Activated CD8-positive, alpha-beta T cell treated with anti-CD3 and anti-CD28 coated beads for 36 hours (primary cell): ENCODE measurements around the gene RPL22. TPM values are rescaled to one million over a fixed set of nuclear protein-coding genes. Genes with fewer than 3 reads are reported as not detected.

Source experiments
- ATAC-seq: fragments of 200-7000 bp; cut with Tn5 transposase; one replicate; pipeline ENCODE4 v1.10.0; 2021; ENCODE audit warnings: mild to moderate bottlenecking, moderate library complexity
- CTCF ChIA-PET: fragments of 350-600 bp; sonication (Branson Sonifier 250); formaldehyde crosslinking; loops from one replicate; lab custom pipeline; 2021; ENCODE audit warnings: antibody characterized with exemption; lab: Charles Lee
- POLR2A ChIA-PET: fragments of 350-600 bp; sonication (Branson Sonifier 250); formaldehyde crosslinking; loops from one replicate; lab custom pipeline; 2021; ENCODE audit warnings: antibody characterized with exemption; lab: Charles Lee
- DNase-seq: peaks from one replicate; pipeline ENCODE4 v3.0.0-alpha.2; 2020
- H3K27ac Mint-ChIP-seq: one replicate; pipeline ENCODE4 v1.8.0; 2021; ENCODE audit warnings: mild to moderate bottlenecking, mixed read lengths
- H3K27me3 Mint-ChIP-seq: one replicate; pipeline ENCODE4 v1.8.0; 2021; ENCODE audit warnings: mixed read lengths
- H3K36me3 Mint-ChIP-seq: one replicate; pipeline ENCODE4 v1.8.0; 2021; ENCODE audit warnings: low read depth, mixed read lengths
- H3K4me1 Mint-ChIP-seq: one replicate; pipeline ENCODE4 v1.8.0; 2021; ENCODE audit warnings: low read depth, mixed read lengths
- H3K4me3 Mint-ChIP-seq: one replicate; pipeline ENCODE4 v1.8.0; 2021; ENCODE audit warnings: mild to moderate bottlenecking, moderate library complexity, mixed read lengths
- H3K9me3 Mint-ChIP-seq: one replicate; pipeline ENCODE4 v1.8.0; 2021; ENCODE audit warnings: mixed read lengths
- CTCF ChIP-seq: fragments of 200-600 bp; IDR thresholded peaks from one replicate; pipeline ENCODE4 v1.8.0; 2022; ENCODE audit warnings: antibody characterized with exemption, mild to moderate bottlenecking
- intact Hi-C: fragments of 100-400 bp; cut with micrococcal nuclease; formaldehyde crosslinking; loops from one replicate; pipeline ENCODE4 v1.10.0; 2022
- total RNA-seq, 2 experiments: library from RNA; stranded (reverse); gene quantifications; one replicate each; pipeline ENCODE4 v1.2.3, GENCODE V29; 2021

RPL22 gene
- total RNA-seq, 2 experiments from 2014 or later, result 372 to 473 TPM

- H3K27me3 Mint-ChIP-seq, result peaks cover 21% of the 10 kb centered on the region
- POLR2A ChIA-PET, result interaction anchor here (1.2 to 1.5 kb wide), 5 partner anchors 9 to 30 kb away, joined by 3 to 6 read pairs (median 4); no protein-coding TSS in a partner anchor
- no peaks in the 10 kb centered on the region for H3K36me3 Mint-ChIP-seq
- DNase-seq (no peak), ATAC-seq (no peak)
- no peak overlapping the region for H3K27ac Mint-ChIP-seq
- H3K4me1 Mint-ChIP-seq, result peaks cover 16% of the 10 kb centered on the region
- no peaks in the 10 kb centered on the region for H3K9me3 Mint-ChIP-seq
- CTCF ChIA-PET, result interaction anchor here (0.7 to 3.2 kb wide), 9 partner anchors 8 to 178 kb away, joined by 3 to 18 read pairs (median 4); partner anchors contain the start of gene ICMT
- H3K4me3 Mint-ChIP-seq, result peak overlapping the region; percentile 72
- no peak for TF ChIP-seq CTCF
- intact Hi-C loops, result loop anchor here (5.0 kb wide), 1 partner anchor 41 kb away; no protein-coding TSS in a partner anchor
These were observed 7.1 kb upstream of the RPL22 start for GRCh38 chr1:6206520-6206855.

GRCh38 chr1:6205849-6206519, 6.6 kb upstream of the RPL22 start, which contains the start of gene RNF207:
Gene RNF207, plus strand, starts transcription at chr1:6206119. Its CDS starts 417 bp downstream, at chr1:6206536.
- peaks cover 21% of the 10 kb centered on the region for H3K27me3 Mint-ChIP-seq
- H3K36me3 Mint-ChIP-seq, result no peaks in the 10 kb centered on the region
- H3K4me1 Mint-ChIP-seq, result peaks cover 17% of the 10 kb centered on the region
- ChIA-PET CTCF (interaction anchor here (1.0 to 3.2 kb wide), 9 partner anchors 8 to 40 kb away, joined by 3 to 18 read pairs (median 4); partner anchors contain the start of gene ICMT), POLR2A (interaction anchor here (0.8 to 1.5 kb wide), 6 partner anchors 10 to 30 kb away, joined by 3 to 6 read pairs (median 4); no protein-coding TSS in a partner anchor)
- intact Hi-C loops, result loop anchor here (5.0 kb wide), 1 partner anchor 41 kb away; no protein-coding TSS in a partner anchor
- no peak for TF ChIP-seq CTCF
- no peaks in the 10 kb centered on the region for H3K9me3 Mint-ChIP-seq
- peak within 1 kb of the TSS; percentile 72 for H3K4me3 Mint-ChIP-seq
- ATAC-seq (peak; percentile 68), DNase-seq (peak; percentile 71)
- H3K27ac Mint-ChIP-seq, result peak within 1 kb of the TSS; percentile 30

GRCh38 chr1:6202256-6202655, 2.9 kb upstream of the RPL22 start:
- intact Hi-C loops, result no loop called here
- H3K4me1 Mint-ChIP-seq, result peaks cover 36% of the 10 kb centered on the region
- no peak for TF ChIP-seq CTCF
- CTCF ChIA-PET, result interaction anchor here (1.3 to 1.4 kb wide), 2 partner anchors 17 to 238 kb away, joined by 3 read pairs; no protein-coding TSS in a partner anchor
- no peaks in the 10 kb centered on the region for H3K9me3 Mint-ChIP-seq
- H3K4me3 Mint-ChIP-seq, result no peak overlapping the region
- H3K36me3 Mint-ChIP-seq, result peaks cover 17% of the 10 kb centered on the region
- ATAC-seq (no peak), DNase-seq (no peak)
- peaks cover 8% of the 10 kb centered on the region for H3K27me3 Mint-ChIP-seq
- H3K27ac Mint-ChIP-seq, result no peak overlapping the region
- POLR2A ChIA-PET, result interaction anchor here (1.7 kb wide), 1 partner anchor 17 kb away, joined by 5 read pairs; no protein-coding TSS in a partner anchor

- ChIA-PET POLR2A (interaction anchor here (1.0 to 4.0 kb wide), 4 partner anchors 11 to 39 kb away, joined by 3 to 32 read pairs (median 12); no protein-coding TSS in a partner anchor), CTCF (interaction anchor here (0.5 to 1.8 kb wide), 3 partner anchors 38 to 1568 kb away, joined by 4 to 6 read pairs (median 5); no protein-coding TSS in a partner anchor)
- peaks cover 33% of the 10 kb centered on the region for H3K36me3 Mint-ChIP-seq
- no peak for ATAC-seq
- peaks cover 2% of the 10 kb centered on the region for H3K27me3 Mint-ChIP-seq
- no peak for TF ChIP-seq CTCF
- H3K4me3 Mint-ChIP-seq, result peak overlapping the region; percentile 94
- intact Hi-C loops, result no loop called here
- DNase-seq, result no peak
- peaks cover 47% of the 10 kb centered on the region for H3K4me1 Mint-ChIP-seq
- peak overlapping the region; percentile 90 for H3K27ac Mint-ChIP-seq
- no peaks in the 10 kb centered on the region for H3K9me3 Mint-ChIP-seq
These were observed 904 bp upstream of the RPL22 start for GRCh38 chr1:6200188-6200809.
